Pancreas (tissue), 10 donors: ENCODE measurements around the gene PPP3CA. TPM values are rescaled to one million over a fixed set of nuclear protein-coding genes. Genes with fewer than 3 reads are reported as not detected.

Source experiments
- ATAC-seq, 4 donors: fragments of 200-7000 bp; cut with Tn5 transposase; one replicate each; pipeline versions ENCODE4 v1.8.0 to v1.9.1; 2020; ENCODE audit warnings: mild to moderate bottlenecking in 4 of 4, moderate library complexity in 4 of 4
- DNase-seq, 6 donors: peaks; one replicate each; pipeline ENCODE4 v3.0.0-alpha.2; 2020
- FAIRE-seq: peaks from 2 replicates; lab custom pipeline; 2012; peaks lifted over from hg19 to GRCh38; lab: Jason Lieb, UNC
- H3K27ac ChIP-seq, 4 donors: fragments of 200-600 bp; sonication (generic); 1 replicate in 3 of 4; 2 replicates in 1 of 4; pipeline versions ENCODE4 v1.5.0 to v1.8.0; 2020
- H3K27me3 ChIP-seq, 4 donors: fragments of 200-600 bp; one replicate each; pipeline ENCODE4 v1.8.0; 2021
- H3K36me3 ChIP-seq, 3 donors: fragments of 200-600 bp; sonication (generic) in 1 of 3; one replicate each; pipeline versions ENCODE4 v1.5.0 to v1.8.0; 2020 to 2021
- H3K4me1 ChIP-seq, 3 donors: fragments of 200-600 bp; one replicate each; pipeline ENCODE4 v1.8.0; 2021
- H3K4me3 ChIP-seq, 4 donors: fragments of 200-600 bp; sonication (generic) in 2 of 4; one replicate each; pipeline versions ENCODE4 v1.5.0 to v1.8.0; 2020 to 2021
- H3K9me3 ChIP-seq, 4 donors: fragments of 200-600 bp; one replicate each; pipeline ENCODE4 v1.8.0; 2021
- WGBS, 2 donors: extraction: QIAGEN DNeasy Blood & Tissue Kit; methylation state at CpG; one replicate each; pipeline ENCODE4 v1.1.7; 2013; 5-methylcytosine and 5-hydroxymethylcytosine counted together
- intact Hi-C, 3 donors: fragments of 100-400 bp; cut with DNase I; formaldehyde crosslinking; loops; one replicate each; pipeline versions ENCODE4 v1.11.1 to v1.14.2; 2022
- polyA plus RNA-seq, 2 donors: library from polyadenylated mRNA; stranded (reverse); fragments of 200-250 nt; gene quantifications; one replicate each; pipeline ENCODE4 v1.2.3, GENCODE V29; 2013
- total RNA-seq, 6 donors: library from RNA; stranded (reverse); fragmentation: NEBNext Ultra II Directional in 4 of 6; extraction: Animal tissue kit (Norgen Biotek cat#: 25700) in 4 of 6; gene quantifications; one replicate each; pipeline versions ENCODE4 v1.2.1 to v1.2.4, GENCODE V29; 2021 to 2023
- TF ChIP-seq, protein P1 (sequence below), 4 donors: fragments of 200-600 bp; sonication (generic) in 3 of 4; IDR thresholded peaks; one replicate each; pipeline versions ENCODE4 v1.5.0 to v1.8.0; 2021; ENCODE audit warnings: antibody characterized with exemption in 4 of 4
- donor health status: healthy with polysubstance abuse.
- donor health status: DM: no; HTN: no; CAD: no; lungs with moderate emphysema.
- donor health status: DM: no; HTN: no; CAD: no.
- donor health status: control.
- donor health status: control.
- donor health status: Bipolar disorder and iron deficiency.
- donor health status: DM: yes; HTN: yes; CAD: no.
- donor health status: DM: no; HTN: no; CAD: no.
- donor health status: DM: no; HTN: no; CAD: no.
- donor health status: DM: yes; HTN: yes; CAD: no.

The PPP3CA gene
- total and polyA plus RNA-seq, 8 donors: 4.9 to 22.7 (median 10.3) TPM

DNA sequence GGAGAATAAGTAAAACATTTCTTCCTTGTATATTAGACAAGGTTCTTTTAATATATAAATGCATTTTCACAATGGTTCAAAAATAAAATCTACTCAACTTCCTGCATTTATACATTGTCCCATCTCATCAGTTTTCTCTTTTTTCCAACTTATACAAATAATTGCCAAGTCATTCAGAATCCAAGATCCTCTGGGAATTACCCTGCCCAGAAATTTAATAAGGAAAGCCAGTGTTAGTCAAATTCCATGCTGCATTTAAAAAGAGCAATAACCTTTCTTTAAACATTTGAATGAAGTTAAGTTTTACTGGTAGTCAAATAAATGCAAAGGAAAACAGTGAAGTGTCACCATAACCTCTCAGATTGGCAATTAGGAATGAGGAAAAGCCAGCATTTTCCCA, 357.9 kb downstream of the PPP3CA start:
- TF ChIP-seq, protein P1, sequence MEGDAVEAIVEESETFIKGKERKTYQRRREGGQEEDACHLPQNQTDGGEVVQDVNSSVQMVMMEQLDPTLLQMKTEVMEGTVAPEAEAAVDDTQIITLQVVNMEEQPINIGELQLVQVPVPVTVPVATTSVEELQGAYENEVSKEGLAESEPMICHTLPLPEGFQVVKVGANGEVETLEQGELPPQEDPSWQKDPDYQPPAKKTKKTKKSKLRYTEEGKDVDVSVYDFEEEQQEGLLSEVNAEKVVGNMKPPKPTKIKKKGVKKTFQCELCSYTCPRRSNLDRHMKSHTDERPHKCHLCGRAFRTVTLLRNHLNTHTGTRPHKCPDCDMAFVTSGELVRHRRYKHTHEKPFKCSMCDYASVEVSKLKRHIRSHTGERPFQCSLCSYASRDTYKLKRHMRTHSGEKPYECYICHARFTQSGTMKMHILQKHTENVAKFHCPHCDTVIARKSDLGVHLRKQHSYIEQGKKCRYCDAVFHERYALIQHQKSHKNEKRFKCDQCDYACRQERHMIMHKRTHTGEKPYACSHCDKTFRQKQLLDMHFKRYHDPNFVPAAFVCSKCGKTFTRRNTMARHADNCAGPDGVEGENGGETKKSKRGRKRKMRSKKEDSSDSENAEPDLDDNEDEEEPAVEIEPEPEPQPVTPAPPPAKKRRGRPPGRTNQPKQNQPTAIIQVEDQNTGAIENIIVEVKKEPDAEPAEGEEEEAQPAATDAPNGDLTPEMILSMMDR (IDR thresholded peaks at IDR 0.05): no peak
- no peaks in the 10 kb centered on the region for H3K4me1 ChIP-seq
- no peak for FAIRE-seq
- H3K27me3 ChIP-seq: no peaks in the 10 kb centered on the region
- no peak for DNase-seq
- H3K9me3 ChIP-seq: no peaks in the 10 kb centered on the region
- H3K4me3 ChIP-seq: no peak overlapping the region
- H3K36me3 ChIP-seq: no peaks in the 10 kb centered on the region
- ATAC-seq: no peak
- H3K27ac ChIP-seq: no peak overlapping the region
- intact Hi-C loops: no loop called here

DNA sequence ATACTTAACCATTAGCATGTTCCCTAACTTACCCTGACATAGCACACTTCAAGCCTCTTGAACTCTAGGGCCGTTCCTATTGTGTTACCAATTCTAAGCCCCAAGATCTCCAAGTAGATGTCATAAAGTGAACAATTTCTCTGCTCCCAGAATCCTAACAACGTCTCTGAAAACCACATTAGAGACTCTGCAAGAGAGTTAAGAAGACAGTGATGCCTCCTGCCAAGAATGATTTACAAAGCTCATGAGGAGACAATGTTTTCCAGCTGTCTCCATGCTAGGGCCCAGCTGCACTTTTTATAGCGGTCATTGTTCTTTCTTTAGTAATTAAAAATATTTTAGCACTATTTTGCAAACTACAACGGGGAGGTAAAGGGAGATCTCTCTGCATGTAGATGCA, 358.4 kb downstream of the PPP3CA start:
- FAIRE-seq (no peak), DNase-seq (no peak), ATAC-seq (no peak)
- intact Hi-C loops: no loop called here
- Histone ChIP-seq H3K4me1 (no peaks in the 10 kb centered on the region), H3K4me3 (no peak overlapping the region), H3K9me3 (no peaks in the 10 kb centered on the region), H3K27ac (no peak overlapping the region), H3K27me3 (no peaks in the 10 kb centered on the region), H3K36me3 (no peaks in the 10 kb centered on the region)
- TF ChIP-seq, protein P1 (IDR thresholded peaks at IDR 0.05): no peak
- 64 to 75% methylated on average over 4 of the region's 4 CpGs for WGBS, 2 donors

DNA sequence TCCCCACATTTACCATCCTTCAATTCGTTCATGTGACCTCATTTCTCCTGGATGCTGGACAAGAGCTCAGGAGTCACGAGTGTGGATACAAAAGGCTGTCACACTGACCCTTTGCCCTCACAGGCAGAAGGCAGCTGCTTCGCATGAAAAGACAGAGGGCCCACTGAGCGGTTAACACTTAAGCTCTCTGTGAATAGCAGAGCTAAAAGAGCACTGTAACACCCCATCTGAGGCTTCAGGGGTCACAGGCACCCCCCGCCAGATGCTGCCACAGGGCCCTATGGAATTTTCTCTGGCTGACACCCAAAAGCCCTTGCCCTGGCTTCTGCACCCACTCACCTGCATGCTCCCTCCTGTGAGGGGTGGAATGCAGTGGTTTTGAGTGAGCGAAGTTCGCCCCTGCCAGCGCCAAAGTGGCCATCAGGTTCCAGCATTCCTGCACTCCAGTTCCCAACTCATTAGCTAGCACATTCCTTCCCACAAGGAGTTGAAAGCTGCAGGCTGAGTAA, 360.9 kb downstream of the PPP3CA start:
- H3K27ac ChIP-seq: no peak overlapping the region
- H3K4me1 ChIP-seq: no peaks in the 10 kb centered on the region
- TF ChIP-seq, protein P1 (IDR thresholded peaks at IDR 0.05): no peak
- H3K36me3 ChIP-seq: no peaks in the 10 kb centered on the region
- H3K9me3 ChIP-seq: no peaks in the 10 kb centered on the region
- 47 to 50% methylated on average over 8 of the region's 8 CpGs for WGBS, 2 donors
- peak in 2 of 4 donors; percentile 31 to 64 for ATAC-seq
- intact Hi-C loops: no loop called here
- DNase-seq: peak in 1 of 6 donors; percentile 14
- no peaks in the 10 kb centered on the region for H3K27me3 ChIP-seq
- FAIRE-seq: no peak
- no peak overlapping the region for H3K4me3 ChIP-seq

DNA sequence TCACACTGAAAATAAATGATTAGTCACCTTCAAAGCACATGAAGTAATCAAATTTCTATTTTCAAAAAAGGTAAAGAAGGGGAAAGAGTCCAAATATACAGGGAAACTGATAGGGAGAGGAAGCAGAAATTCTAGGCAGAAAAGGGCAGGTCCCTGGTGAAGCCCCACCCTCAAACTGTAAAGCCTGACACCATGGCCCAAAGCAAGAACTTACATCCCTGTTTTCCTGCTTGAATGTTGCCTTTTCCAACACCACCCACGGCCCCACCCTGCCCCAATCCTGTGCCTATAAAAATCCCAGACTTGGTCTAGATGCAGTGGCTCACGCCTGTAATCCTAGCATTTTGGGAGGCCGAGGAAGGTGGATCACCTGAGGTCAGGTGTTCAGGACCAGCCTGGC, 361.8 kb downstream of the PPP3CA start:
- H3K4me1 ChIP-seq: no peaks in the 10 kb centered on the region
- WGBS, 2 donors: 70 to 82% methylated on average over 3 of the region's 3 CpGs
- H3K27ac ChIP-seq: no peak overlapping the region
- ATAC-seq (no peak), DNase-seq (no peak), FAIRE-seq (no peak)
- intact Hi-C loops: no loop called here
- no peaks in the 10 kb centered on the region for H3K9me3 ChIP-seq
- H3K27me3 ChIP-seq: no peaks in the 10 kb centered on the region
- TF ChIP-seq, protein P1 (IDR thresholded peaks at IDR 0.05): no peak
- no peaks in the 10 kb centered on the region for H3K36me3 ChIP-seq
- no peak overlapping the region for H3K4me3 ChIP-seq

DNA sequence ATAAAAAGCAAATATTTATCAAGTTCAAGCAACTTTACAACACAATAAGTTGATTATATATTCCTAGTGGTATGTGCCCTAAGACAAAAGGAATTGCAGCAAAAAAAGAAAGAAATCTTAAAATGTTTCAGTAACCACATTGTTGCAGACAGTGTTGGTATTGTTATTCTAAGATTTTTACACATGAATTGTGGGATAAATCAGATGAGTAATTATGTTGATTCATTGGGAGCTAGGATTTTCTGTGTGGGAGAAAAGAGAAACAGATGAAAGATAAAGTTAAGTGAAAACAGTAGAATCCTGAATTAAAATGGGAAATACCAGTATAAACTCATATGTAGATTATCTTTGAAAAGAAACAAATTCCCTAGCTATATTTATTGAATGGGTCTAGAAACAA, 362.4 kb downstream of the PPP3CA start:
- ATAC-seq (no peak), FAIRE-seq (no peak), DNase-seq (no peak)
- TF ChIP-seq, protein P1 (IDR thresholded peaks at IDR 0.05): no peak
- intact Hi-C loops: no loop called here
- Histone ChIP-seq H3K36me3 (no peaks in the 10 kb centered on the region), H3K4me3 (no peak overlapping the region), H3K4me1 (no peaks in the 10 kb centered on the region), H3K9me3 (no peaks in the 10 kb centered on the region), H3K27me3 (no peaks in the 10 kb centered on the region), H3K27ac (no peak overlapping the region)
